AG10803 (cell line): ENCODE data around the gene CIAPIN1.
A peak's percentile ranks its signal among the peaks of the same experiment; 100 is the strongest.

Source experiments
- DNase-seq: peaks from one replicate; pipeline ENCODE4 v3.0.0; 2010; ENCODE audit warnings: low read depth
- H3K4me3 ChIP-seq: 2 replicates; pipeline ENCODE4 v1.5.1; 2011; ENCODE audit warnings: mild to moderate bottlenecking, low read length, control low read depth
- TF ChIP-seq, protein P1 (sequence below): conservative IDR thresholded peaks from 2 replicates; pipeline ENCODE4 v1.5.1; 2011; ENCODE audit warnings: mild to moderate bottlenecking, low read length, control low read depth, inconsistent platforms

CIAPIN1 gene

DNA sequence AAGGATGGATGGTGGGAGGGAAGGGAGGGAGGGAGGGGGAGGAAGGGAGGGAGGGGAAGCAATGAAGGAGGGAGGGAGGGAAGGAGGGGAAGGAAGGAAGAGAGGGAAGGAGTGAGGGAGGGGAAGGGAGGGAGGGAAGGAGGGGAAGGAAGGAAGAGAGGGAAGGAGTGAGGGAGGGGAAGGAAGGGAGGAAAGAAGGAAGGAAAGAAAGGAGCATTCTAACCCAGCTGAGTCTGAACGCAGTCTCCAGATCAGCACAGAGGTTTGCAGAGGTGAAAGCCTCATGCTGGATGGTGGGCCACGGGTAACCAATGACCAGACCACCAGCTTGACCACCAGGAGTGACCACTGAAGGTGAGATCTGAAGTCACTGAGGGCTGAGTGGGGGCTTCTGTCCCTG lies 24.0 kb downstream of the CIAPIN1 start:
- no peak for DNase-seq
- no peak overlapping the region for H3K4me3 ChIP-seq
- TF ChIP-seq, protein P1, sequence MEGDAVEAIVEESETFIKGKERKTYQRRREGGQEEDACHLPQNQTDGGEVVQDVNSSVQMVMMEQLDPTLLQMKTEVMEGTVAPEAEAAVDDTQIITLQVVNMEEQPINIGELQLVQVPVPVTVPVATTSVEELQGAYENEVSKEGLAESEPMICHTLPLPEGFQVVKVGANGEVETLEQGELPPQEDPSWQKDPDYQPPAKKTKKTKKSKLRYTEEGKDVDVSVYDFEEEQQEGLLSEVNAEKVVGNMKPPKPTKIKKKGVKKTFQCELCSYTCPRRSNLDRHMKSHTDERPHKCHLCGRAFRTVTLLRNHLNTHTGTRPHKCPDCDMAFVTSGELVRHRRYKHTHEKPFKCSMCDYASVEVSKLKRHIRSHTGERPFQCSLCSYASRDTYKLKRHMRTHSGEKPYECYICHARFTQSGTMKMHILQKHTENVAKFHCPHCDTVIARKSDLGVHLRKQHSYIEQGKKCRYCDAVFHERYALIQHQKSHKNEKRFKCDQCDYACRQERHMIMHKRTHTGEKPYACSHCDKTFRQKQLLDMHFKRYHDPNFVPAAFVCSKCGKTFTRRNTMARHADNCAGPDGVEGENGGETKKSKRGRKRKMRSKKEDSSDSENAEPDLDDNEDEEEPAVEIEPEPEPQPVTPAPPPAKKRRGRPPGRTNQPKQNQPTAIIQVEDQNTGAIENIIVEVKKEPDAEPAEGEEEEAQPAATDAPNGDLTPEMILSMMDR: no peak

DNA sequence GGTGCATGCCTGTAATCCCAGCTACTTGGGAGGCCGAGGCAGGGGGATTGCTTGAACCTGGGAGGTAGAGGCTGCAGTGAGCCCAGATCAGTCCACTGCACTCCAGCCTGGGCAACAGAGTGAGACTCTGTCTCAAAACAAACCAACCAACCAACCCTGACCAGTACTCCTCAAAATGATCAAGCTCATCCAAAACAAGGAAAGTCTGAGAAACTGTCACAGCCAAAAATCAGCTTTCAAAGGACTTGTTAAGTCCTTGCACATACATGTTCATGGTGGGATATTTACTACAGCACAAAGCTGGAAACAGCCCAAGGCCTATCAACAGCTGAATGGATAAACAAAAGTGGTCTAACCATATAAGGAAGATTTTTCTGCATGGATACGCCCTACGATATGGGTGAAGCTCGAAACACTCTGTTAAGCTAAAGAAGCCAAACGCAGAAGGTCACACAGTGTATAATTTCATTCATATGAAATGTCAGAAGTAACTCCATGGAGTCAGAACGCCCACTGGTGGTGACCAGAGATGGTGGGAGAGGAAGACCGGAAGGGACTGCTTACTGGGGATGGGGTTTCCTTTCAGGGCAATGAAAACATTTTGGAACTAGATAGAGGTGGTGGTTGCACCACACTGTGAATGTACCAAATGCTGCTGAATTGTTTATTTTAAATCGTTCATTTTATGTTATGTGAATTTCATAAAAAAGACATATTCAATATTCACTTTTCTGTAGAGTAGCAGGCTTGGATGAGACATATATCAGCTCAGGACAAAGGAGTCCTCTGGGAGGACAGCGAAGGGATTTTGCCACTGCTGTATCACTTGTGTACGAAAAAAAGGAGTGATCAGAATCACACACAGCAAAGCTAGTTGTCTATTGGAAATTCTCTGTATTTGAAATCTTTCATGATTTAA lies 24.9 kb downstream of the CIAPIN1 start:
- TF ChIP-seq, protein P1: peak; percentile 85

DNA sequence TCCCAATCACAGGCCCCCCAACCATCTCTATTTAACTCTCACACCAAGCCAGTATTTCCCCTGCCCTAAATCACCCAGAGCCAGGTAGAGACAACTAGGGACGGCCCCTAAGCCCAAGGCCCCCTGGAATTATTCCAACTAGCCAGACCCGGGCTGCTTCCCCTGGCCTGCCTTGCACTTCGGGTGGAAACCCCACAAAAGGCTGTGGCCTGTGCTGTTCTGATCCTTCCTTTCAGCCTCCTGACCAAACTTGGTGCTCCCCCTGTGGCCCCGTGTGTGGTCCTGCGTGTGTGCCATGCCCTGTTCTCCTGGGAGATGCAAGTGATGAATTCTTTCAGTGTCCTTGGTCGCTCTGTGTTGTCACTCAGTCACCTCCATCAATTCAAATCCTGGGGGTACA lies 27.7 kb downstream of the CIAPIN1 start:
- TF ChIP-seq, protein P1: no peak

More for the DNA sequence above, 24.9 kb downstream of the CIAPIN1 start:
- H3K4me3 ChIP-seq: no peak overlapping the region
- DNase-seq: peak; percentile 53

DNA sequence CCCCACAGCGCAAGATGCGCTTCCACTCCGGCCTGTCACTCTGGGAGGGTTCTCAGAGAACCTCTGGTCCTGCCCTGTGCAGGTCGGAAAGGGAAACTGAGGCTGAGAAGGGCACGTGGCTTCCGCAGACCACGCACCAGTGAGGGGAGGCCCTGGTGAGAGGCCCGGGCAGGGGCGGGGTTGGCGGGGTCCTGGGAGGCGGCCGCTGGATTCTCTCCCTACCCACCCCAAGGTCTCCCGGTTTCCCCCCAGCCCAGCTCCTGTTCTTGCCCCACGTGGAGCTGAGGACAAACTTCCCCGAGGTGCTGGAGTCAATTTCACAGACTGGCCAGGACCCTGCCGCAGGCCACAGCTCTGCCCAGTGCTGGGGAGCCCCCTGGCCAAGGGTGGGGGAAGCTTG lies 31.1 kb downstream of the CIAPIN1 start:
- TF ChIP-seq, protein P1: no peak
- no peak for DNase-seq
- no peak overlapping the region for H3K4me3 ChIP-seq

More for the DNA sequence above, 27.7 kb downstream of the CIAPIN1 start:
- no peak for DNase-seq
- H3K4me3 ChIP-seq: no peak overlapping the region

GRCh38 chr16:57413733-57414132 lies 33.5 kb downstream of the CIAPIN1 start:
- TF ChIP-seq, protein P1: no peak
- DNase-seq: no peak
- H3K4me3 ChIP-seq: no peak overlapping the region

GRCh38 chr16:57413301-57413730 lies 33.9 kb downstream of the CIAPIN1 start:
- no peak for DNase-seq

More at GRCh38 chr16:57413301-57413730, 33.9 kb downstream of the CIAPIN1 start:
- TF ChIP-seq, protein P1: no peak
- H3K4me3 ChIP-seq: no peak overlapping the region
